Fibroblast of pulmonary artery (primary cell): ENCODE measurements around the gene TMED7.

ENCODE experiments used
- DNase-seq: peaks from one replicate; pipeline ENCODE4 v3.0.0-alpha.2; 2010; ENCODE audit warnings: low read depth
- H3K4me3 ChIP-seq: replicated peaks from 2 replicates; pipeline ENCODE4 v1.5.1; 2011; ENCODE audit warnings: low read depth, mild to moderate bottlenecking, control low read depth, low read length, moderate library complexity
- CTCF ChIP-seq: IDR thresholded peaks from 2 replicates; pipeline ENCODE4 v1.5.1; 2011; ENCODE audit warnings: mild to moderate bottlenecking, control low read depth, low read length, inconsistent platforms; ENCODE audit errors: missing control alignments

The TMED7 gene

GRCh38 chr5:115577741-115578140, 48.1 kb downstream of the TMED7 start:
- no peak for DNase-seq
- TF ChIP-seq CTCF, result no peak
- no peak overlapping the region for H3K4me3 ChIP-seq

- DNase-seq, result peak; percentile 55
- H3K4me3 ChIP-seq, result no peak overlapping the region
- TF ChIP-seq CTCF, result no peak
Measured at GRCh38 chr5:115577329-115577728, 48.5 kb downstream of the TMED7 start.

GRCh38 chr5:115575167-115576070, 50.4 kb downstream of the TMED7 start:
- DNase-seq, result peak; percentile 74
- no peak for TF ChIP-seq CTCF
- no peak overlapping the region for H3K4me3 ChIP-seq

- peak; percentile 59 for DNase-seq
- no peak for TF ChIP-seq CTCF
- no peak overlapping the region for H3K4me3 ChIP-seq
Measured at GRCh38 chr5:115573133-115573532, 52.7 kb downstream of the TMED7 start.

GRCh38 chr5:115571441-115571878, 54.4 kb downstream of the TMED7 start:
- TF ChIP-seq CTCF, result no peak
- DNase-seq, result peak; percentile 72
- no peak overlapping the region for H3K4me3 ChIP-seq

- no peak overlapping the region for H3K4me3 ChIP-seq
- no peak for TF ChIP-seq CTCF
- DNase-seq, result no peak
Measured at GRCh38 chr5:115568668-115569067, 57.2 kb downstream of the TMED7 start.

- no peak for DNase-seq
- TF ChIP-seq CTCF, result no peak
- H3K4me3 ChIP-seq, result no peak overlapping the region
Measured at GRCh38 chr5:115565233-115565632, 60.6 kb downstream of the TMED7 start.
